Fibroblast of villous mesenchyme (primary cell): ENCODE results near the gene TMEM221. TPM values are rescaled to one million over a fixed set of nuclear protein-coding genes. Genes with fewer than 3 reads are reported as not detected.
A peak's percentile ranks its signal among the peaks of the same experiment; 100 is the strongest.

Experiments used
- DNase-seq: peaks from one replicate; pipeline ENCODE4 v3.0.0-alpha.2; 2010; ENCODE audit warnings: low read depth
- H3K4me3 ChIP-seq: 2 replicates; pipeline ENCODE4 v1.5.1; 2011; ENCODE audit warnings: low read depth, mild to moderate bottlenecking, low read length
- CTCF ChIP-seq: IDR thresholded peaks from 2 replicates; pipeline ENCODE4 v1.5.1; 2012; ENCODE audit warnings: low read depth, mild to moderate bottlenecking, low read length; ENCODE audit not compliant: insufficient read depth
- total RNA-seq: library from RNA; depleted of rRNA; stranded (reverse); fragments of >200 nt; gene quantifications from 2 replicates; pipeline ENCODE4 v1.2.3, GENCODE V29; 2012

The TMEM221 gene
- total RNA-seq, 1 donor = not detected

DNA sequence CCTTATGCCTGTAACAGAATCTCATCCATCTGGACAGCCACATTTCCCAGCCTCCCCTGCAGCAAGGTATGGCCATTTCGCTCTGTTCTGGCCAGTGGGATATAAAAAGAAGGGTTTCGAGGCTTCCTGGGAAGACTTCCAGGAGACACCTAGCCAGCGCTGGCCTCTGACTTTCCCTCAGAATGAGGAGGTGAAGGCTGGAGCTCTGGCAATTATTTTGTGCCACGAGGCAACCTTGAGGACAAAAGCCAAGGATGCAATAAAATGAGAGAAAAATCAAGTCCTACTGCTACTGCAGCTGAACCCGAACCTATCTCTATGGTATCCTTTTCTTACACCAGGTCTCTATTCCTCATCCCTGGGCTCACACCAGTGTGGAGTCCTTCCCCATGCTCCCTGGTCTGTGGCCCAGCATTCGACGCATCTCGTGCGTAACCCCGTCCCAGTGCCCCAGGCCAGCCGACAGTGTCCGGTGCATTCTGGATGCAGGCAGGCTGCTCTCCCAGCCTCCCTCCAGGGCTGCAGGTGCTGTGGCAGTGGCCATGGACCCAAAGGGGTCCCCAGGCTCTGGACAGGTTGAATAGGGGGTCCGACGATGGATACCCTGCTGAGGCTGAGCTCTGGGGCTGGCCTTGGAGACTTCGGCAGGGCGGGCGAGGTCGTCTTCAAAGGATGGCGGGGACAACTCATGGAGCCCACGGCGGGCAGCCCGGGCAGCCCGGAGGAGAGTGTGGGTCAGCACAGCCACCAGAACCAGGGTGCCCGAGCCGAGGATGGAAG, 12.2 kb downstream of the TMEM221 start:
- no peak for TF ChIP-seq CTCF
- no peak for DNase-seq
- no peak overlapping the region for H3K4me3 ChIP-seq

DNA sequence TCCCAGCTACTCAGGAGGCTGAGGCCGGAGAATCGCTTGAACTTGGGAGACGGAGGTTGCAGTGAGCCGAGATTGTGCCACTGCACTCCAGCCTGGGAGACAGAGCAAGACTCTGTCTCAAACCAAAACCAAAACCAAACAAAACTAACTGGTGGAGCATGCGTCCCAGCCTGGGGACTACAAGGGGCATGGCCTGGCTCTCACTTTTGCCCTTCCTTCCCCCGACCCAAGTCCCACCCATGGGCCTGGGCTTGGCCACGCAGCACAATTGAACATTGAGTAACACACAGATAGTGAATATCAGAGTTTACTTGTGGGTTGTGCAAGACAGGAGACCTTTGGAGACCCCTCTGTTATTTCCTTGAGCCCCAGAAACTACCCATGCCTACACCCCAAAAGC, 13.2 kb downstream of the TMEM221 start:
- H3K4me3 ChIP-seq = no peak overlapping the region
- TF ChIP-seq CTCF = no peak
- DNase-seq = no peak

- no peak overlapping the region for H3K4me3 ChIP-seq
- DNase-seq = no peak
- no peak for TF ChIP-seq CTCF
Observed at GRCh38 chr19:17431417-17431816, 17.1 kb downstream of the TMEM221 start.

- no peak for TF ChIP-seq CTCF
- DNase-seq = no peak
- no peak overlapping the region for H3K4me3 ChIP-seq
Observed at GRCh38 chr19:17429641-17430113, 18.8 kb downstream of the TMEM221 start.

GRCh38 chr19:17424743-17425365, 23.6 kb downstream of the TMEM221 start:
- peak; percentile 46 for DNase-seq
- no peak overlapping the region for H3K4me3 ChIP-seq
- peak; percentile 61 for TF ChIP-seq CTCF

DNA sequence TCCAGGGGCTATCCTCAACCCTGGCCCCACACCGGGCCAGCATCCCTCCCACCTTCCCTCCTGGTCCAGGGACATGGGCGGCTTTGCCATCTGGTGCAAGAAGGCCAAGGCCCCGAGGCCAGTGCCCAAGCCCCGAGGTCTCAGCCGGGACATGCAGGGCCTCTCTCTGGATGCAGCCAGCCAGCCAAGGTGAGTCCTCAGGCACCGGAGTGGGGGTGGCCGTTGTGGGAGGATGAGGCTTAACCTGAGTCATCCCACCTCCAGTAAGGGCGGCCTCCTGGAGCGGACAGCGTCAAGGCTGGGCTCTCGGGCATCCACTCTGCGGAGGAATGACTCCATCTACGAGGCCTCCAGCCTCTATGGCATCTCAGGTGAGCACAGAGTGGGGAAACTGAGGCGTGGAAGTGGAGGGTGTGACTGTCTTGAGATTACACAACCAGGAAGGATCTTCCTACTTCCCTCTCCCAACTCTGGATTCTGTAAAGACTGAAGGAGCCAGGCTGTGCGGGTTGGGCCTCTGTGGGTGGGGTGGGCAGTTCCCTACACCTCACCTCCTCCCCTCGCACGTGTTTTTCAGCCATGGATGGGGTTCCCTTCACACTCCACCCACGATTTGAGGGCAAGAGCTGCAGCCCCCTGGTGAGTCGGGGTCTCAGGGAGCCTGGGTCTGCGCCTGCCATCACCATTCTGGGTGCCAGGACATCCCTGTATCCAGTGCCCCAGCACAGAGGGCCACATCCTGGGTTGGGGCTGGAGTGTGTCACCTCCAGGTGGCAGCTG, 24.8 kb downstream of the TMEM221 start:
- TF ChIP-seq CTCF = no peak
- no peak for DNase-seq
- H3K4me3 ChIP-seq = no peak overlapping the region
